ENCODE data around the gene TSEN34. TPM values are rescaled to one million over a fixed set of nuclear protein-coding genes. Genes with fewer than 3 reads are reported as not detected.
"Not testable (repeated sequence)": the region's sequence is repeated elsewhere in the genome, so short reads cannot be mapped to it uniquely, and the experiment has no call there.

Gene TSEN34
- total RNA-seq, 1 donor, result 80.0 TPM

- DNase-seq (ENCODE audit: low read depth in 2 of 3, low spot score in 2 of 3), result no peak
Measured at GRCh38 chr19:54229146-54229545, 38.0 kb downstream of the TSEN34 start.

- no peak for DNase-seq (ENCODE audit: low read depth in 2 of 3, low spot score in 2 of 3)
Measured at GRCh38 chr19:54230031-54230430, 38.9 kb downstream of the TSEN34 start.

- peak; percentile 82 to 93 (median 90) for DNase-seq (ENCODE audit: low read depth in 2 of 3, low spot score in 2 of 3)
Measured at GRCh38 chr19:54231077-54231931, 40.2 kb downstream of the TSEN34 start.

- DNase-seq (ENCODE audit: low read depth in 2 of 3, low spot score in 2 of 3), result no peak
Measured at GRCh38 chr19:54233941-54234340, 42.8 kb downstream of the TSEN34 start.

- not testable (repeated sequence) for DNase-seq (ENCODE audit: low read depth in 2 of 3, low spot score in 2 of 3)
Measured at GRCh38 chr19:54239491-54240371, 48.6 kb downstream of the TSEN34 start.

- DNase-seq (ENCODE audit: low read depth in 2 of 3, low spot score in 2 of 3), result not testable (repeated sequence)
Measured at GRCh38 chr19:54240372-54241336, 49.5 kb downstream of the TSEN34 start.

GRCh38 chr19:54242234-54242633, 51.1 kb downstream of the TSEN34 start:
- DNase-seq (ENCODE audit: low read depth in 2 of 3, low spot score in 2 of 3), result not testable (repeated sequence)

- not testable (repeated sequence) for DNase-seq (ENCODE audit: low read depth in 2 of 3, low spot score in 2 of 3)
Measured at GRCh38 chr19:54242646-54243045, 51.5 kb downstream of the TSEN34 start, which contains the start of gene LILRA6. TSS of gene LILRA6 (minus strand) at chr19:54242790.

GRCh38 chr19:54243809-54244208, 52.7 kb downstream of the TSEN34 start:
- not testable (repeated sequence) for DNase-seq (ENCODE audit: low read depth in 2 of 3, low spot score in 2 of 3)

Other genes starting within 250 kb of the TSEN34 start
- gene CACNG8, start 228.4 kb upstream of the TSEN34 start, total RNA-seq, result under 0.01 TPM
- gene CACNG6, start 199.7 kb upstream of the TSEN34 start, total RNA-seq, result 0.27 TPM
- gene VSTM1, start 127.4 kb upstream of the TSEN34 start, total RNA-seq, result 2.2 TPM
- gene TARM1, start 109.9 kb upstream of the TSEN34 start, total RNA-seq, result not detected
- gene OSCAR, start 90.5 kb upstream of the TSEN34 start, total RNA-seq, result 0.54 TPM
- gene NDUFA3, start 88.5 kb upstream of the TSEN34 start, total RNA-seq, result 18.9 TPM
- 14.3 TPM for gene TFPT, start 75.7 kb upstream of the TSEN34 start, total RNA-seq
- gene PRPF31, start 75.6 kb upstream of the TSEN34 start, total RNA-seq, result 77.0 TPM
- 20.2 TPM for gene CNOT3, start 53.5 kb upstream of the TSEN34 start, total RNA-seq
- gene LENG1, start 31.6 kb upstream of the TSEN34 start, total RNA-seq, result 4.8 TPM
- gene TMC4, start 18.1 kb upstream of the TSEN34 start, total RNA-seq, result under 0.01 TPM
- gene MBOAT7, start 1.7 kb upstream of the TSEN34 start, total RNA-seq, result 270 TPM
- gene RPS9, start 9.6 kb downstream of the TSEN34 start, total RNA-seq, result 4,994 TPM
- 1.1 TPM for gene LILRB3, start 31.7 kb downstream of the TSEN34 start, total RNA-seq
- 0.27 TPM for gene LILRA6, start 51.5 kb downstream of the TSEN34 start, total RNA-seq
- under 0.01 TPM for gene LILRB5, start 66.0 kb downstream of the TSEN34 start, total RNA-seq
- gene LILRB2, start 89.8 kb downstream of the TSEN34 start, total RNA-seq, result 3.8 TPM
- gene LILRA5, start 121.9 kb downstream of the TSEN34 start, total RNA-seq, result 3.8 TPM
- 0.27 TPM for gene LILRA4, start 147.9 kb downstream of the TSEN34 start, total RNA-seq
- 166 TPM for gene LAIR1, start 173.6 kb downstream of the TSEN34 start, total RNA-seq
- 0.81 TPM for gene TTYH1, start 224.2 kb downstream of the TSEN34 start, total RNA-seq

Measured in hematopoietic multipotent progenitor cell (in vitro differentiated cells).